HG03103 (cell line): ENCODE results near the gene SORCS2.

ENCODE experiments used
- ATAC-seq: cut with Tn5 transposase; IDR thresholded peaks from one replicate; pipeline ENCODE4 v1.9.1; 2021; ENCODE audit warnings: low read depth; ENCODE audit not compliant: unreplicated experiment

The SORCS2 gene

GRCh38 chr4:7457201-7458065, 265.1 kb downstream of the SORCS2 start:
- ATAC-seq: no peak

- no peak for ATAC-seq
Measured at GRCh38 chr4:7458066-7458425, 265.7 kb downstream of the SORCS2 start.

- ATAC-seq: no peak
Measured at GRCh38 chr4:7458477-7458876, 266.1 kb downstream of the SORCS2 start.

DNA sequence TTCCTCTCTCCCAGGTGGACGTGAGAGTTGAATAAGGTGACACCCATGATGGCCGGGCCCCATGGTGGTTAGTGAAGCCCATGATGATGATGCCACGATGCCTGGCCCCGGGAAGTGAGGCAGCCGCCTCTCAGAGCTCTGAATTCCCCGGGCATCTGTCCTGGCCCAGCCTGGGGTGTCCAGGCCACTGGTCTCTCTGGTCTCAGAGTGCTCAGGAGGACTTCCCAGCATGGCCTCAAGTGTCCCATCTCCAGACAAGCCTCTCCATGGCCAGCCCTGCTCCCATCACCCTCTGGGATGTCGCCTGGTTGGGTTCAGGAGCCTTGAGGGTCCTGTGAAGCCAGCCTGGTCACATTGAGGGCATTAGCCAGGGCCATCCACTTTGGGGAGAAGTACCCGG, 267.1 kb downstream of the SORCS2 start:
- ATAC-seq: no peak

DNA sequence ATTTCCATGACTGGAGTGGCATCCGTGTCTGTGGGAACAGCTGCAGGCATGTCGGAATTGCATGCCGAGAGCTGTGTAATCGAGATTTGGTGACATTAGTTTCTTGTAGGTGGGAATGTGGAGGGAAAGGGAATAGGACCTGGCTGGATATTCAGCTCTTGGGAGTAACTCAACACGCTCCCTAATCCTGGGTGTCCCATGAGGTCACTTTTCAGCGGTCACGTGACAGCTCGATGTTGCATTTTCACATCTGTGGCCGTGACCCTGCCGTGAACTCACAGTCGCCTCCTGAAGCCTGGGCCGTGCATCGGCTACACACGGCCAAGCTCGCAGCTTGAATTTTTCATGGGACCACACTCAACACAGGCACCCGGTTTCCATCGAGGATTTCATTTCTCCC, 268.2 kb downstream of the SORCS2 start:
- no peak for ATAC-seq

- no peak for ATAC-seq
Measured at GRCh38 chr4:7461230-7461629, 268.9 kb downstream of the SORCS2 start.

DNA sequence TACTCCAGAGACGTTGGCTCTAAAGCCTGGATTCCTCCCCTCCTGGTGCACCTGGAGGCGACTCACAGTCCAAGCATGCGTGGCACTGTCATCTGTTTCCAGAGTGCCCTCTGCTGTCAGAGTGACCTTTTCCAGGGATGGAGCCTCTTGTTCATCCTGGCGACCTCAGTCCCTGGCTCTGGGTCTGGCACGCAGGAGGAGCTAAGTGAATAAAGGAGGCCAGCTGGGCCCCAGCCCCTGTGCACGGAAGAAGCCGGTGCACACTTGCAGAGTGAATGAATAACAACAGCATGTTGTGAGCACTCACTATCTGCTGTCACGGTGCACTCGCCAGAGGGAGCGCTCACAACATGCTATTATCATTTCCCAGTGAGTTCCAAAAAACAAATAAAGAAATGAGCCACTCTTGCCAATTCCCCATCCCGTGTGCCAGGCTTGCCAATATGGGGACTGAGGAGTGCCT, 270.2 kb downstream of the SORCS2 start:
- ATAC-seq: no peak

DNA sequence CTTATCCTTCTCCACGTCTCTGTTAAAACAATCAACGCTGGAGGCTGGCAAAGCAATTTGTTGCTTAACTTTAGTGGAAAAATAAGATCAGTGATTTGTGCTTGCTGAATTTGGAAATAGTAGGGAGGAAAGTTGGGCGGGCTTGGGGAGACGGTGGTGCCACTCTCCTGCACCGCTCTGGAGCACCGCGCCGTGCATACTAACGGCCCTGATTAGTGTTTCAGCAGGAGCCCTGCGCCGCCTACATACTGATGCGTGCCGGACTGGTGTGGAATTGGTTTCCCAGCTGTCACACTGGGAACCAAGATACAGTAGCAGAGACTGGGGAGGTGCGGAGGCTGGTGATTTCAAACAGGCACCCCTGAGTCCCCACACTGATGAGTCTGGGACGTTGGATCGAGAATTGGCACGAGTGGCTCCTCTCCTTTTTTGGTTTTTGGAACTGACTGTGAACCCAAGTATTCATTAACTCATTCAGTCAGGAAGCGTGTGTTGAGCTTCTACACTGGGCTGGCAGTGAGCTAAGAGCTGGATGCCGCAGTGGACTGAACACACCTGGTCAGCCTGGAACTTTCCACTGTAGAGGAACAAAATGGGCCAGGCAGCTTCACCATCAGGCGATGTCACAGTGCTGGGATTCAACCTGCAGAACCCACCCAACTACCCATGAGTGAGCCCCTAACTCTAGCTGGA, 271.4 kb downstream of the SORCS2 start:
- no peak for ATAC-seq

GRCh38 chr4:7464259-7464655, 271.9 kb downstream of the SORCS2 start:
- ATAC-seq: no peak

- no peak for ATAC-seq
Measured at GRCh38 chr4:7465017-7465416, 272.7 kb downstream of the SORCS2 start.

DNA sequence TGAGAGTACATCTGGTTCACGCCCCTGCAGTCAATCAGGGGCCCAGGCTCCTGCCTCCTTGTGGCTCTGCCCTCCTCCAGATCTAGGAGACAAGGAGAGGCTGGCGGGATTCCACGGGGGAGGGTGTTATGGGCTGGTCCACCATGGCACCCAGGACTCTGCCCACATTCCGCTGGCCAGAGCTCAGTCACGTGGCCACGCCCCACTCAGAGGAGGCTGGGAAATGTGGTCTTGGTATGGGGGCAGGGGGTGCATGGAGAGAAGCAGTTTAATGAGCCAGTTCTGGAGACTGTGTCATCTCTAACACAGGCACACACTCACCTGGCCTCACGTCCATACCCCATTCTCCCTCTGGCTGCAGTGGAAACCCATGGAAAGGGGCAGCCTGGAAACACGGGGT, 273.9 kb downstream of the SORCS2 start:
- ATAC-seq: no peak

DNA sequence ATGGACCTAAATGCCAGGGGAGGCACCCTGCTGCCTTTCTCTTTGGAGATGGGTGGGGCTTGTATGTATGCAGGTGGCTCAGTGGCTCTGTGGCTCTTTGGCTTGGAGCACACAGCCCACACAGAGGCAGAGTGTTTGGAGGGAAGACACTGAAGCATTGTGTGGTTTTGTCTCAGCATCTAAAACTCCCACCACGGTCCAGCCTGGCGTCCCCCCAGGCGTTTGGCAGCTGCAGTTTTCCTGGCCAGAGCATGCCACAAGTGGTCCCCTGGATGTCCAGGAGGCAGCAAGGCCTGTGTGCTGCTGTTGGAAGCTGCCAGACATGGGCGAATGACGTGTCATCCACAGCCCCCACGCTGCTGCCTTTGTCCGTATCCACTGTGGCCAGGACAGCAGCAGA, 274.6 kb downstream of the SORCS2 start:
- no peak for ATAC-seq

DNA sequence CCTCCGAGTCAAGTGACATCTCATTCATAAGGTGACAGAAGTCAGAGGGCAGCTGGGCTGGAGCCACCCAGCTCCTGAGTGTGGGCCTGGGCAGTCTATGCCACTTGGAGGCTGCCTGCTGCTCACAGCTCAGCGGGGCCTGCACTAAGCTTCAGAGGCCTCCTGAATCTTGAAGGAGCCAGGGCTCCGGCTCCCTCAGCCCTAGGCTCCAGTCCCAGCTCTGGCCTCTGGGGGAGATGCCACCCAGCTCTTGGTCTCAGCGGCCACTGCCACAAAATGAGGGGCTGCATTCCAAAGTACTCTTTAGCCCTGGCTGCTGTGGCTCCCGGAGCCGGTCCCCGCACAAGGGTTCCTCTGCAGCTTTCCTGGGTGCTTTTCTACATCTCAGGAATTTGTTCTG, 275.1 kb downstream of the SORCS2 start:
- ATAC-seq: no peak

DNA sequence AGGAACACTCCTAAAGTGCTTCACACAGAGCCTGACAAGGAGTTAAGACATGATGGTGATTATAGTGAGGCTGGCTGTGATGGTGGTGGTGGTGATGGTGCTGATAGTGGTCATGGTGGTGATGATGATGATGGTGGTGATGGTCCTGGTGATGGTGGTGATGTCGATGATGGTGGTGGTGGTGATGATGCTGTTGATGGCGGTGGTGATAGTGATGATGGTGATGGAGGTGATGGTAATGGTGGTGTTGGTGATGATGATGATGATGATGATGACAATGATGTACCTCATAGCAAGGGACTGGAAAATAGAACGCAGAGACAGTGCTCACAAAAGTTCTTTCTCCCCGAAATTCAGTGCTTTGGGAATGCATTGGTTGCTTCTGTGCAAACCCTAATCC, 276.7 kb downstream of the SORCS2 start:
- ATAC-seq: no peak

DNA sequence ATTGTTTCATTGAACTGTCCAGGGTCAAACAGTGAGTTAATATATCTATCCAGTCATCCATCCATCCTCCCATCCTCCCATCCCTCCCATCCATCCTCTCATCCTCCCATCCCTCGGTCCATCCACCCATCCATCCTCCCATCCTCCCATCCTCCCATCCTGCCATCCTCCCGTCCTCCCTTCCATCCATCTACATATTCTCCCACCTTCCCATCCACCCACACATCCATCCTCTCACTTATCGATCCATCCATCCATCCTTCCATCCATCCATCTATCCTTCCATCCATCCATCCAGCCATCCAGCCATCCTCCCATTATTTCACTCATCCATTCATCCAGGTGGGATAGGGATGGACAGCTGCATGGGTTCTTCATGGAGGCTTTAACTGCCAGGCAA, 277.8 kb downstream of the SORCS2 start:
- no peak for ATAC-seq

- ATAC-seq: no peak
Measured at GRCh38 chr4:7470522-7471128, 278.3 kb downstream of the SORCS2 start.

- no peak for ATAC-seq
Measured at GRCh38 chr4:7472442-7473013, 280.2 kb downstream of the SORCS2 start.

GRCh38 chr4:7473081-7473480, 280.7 kb downstream of the SORCS2 start:
- ATAC-seq: no peak

DNA sequence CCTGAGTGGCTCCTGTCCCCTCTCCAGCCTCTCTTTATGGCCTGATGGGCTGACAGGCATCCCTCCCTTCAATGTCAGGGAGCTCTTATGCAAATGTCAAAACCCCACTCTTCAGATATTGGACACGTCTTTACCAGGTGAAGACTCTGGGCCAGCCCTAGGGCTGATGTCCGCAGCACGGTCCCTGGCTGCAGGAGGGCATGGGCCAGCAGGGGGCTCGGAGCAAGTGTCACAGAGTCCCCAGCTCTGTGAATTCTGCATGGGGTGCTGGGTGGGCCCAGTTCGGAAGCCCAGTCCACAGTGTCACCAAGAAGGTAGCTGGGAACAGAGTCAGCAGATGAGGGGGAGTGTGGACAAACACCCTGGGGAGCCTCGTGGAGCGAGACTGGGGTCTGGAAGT, 282.0 kb downstream of the SORCS2 start:
- ATAC-seq: no peak

- no peak for ATAC-seq
Measured at GRCh38 chr4:7475207-7475606, 282.9 kb downstream of the SORCS2 start.

- ATAC-seq: no peak
Measured at GRCh38 chr4:7476820-7477219, 284.5 kb downstream of the SORCS2 start.
